H9 (cell line): ENCODE measurements around the gene NEURL1. TPM values are rescaled to one million over a fixed set of nuclear protein-coding genes. Genes with fewer than 3 reads are reported as not detected.
"Not testable (repeated sequence)": the region's sequence is repeated elsewhere in the genome, so short reads cannot be mapped to it uniquely, and the experiment has no call there.

ENCODE experiments used
- DNase-seq: peaks from one replicate; pipeline ENCODE4 v3.0.0-alpha.2; 2017
- H2AFZ ChIP-seq: one replicate; pipeline ENCODE4 v1.6.1; 2013; ENCODE audit warnings: mild to moderate bottlenecking, low read length, control low read depth, moderate library complexity
- H2AK5ac ChIP-seq: 2 replicates; pipeline ENCODE4 v1.6.1; 2013; ENCODE audit warnings: low read length, control low read depth, mixed read lengths; ENCODE audit not compliant: insufficient read length
- H2BK120ac ChIP-seq: one replicate; pipeline ENCODE4 v1.6.1; 2013; ENCODE audit warnings: low read depth, mild to moderate bottlenecking, low read length, control low read depth, inconsistent platforms; ENCODE audit not compliant: poor library complexity, severe bottlenecking
- H2BK12ac ChIP-seq: 2 replicates; pipeline ENCODE4 v1.6.1; 2013; ENCODE audit warnings: low read length, control low read depth, mixed read lengths, low read depth; ENCODE audit not compliant: insufficient read length
- H2BK15ac ChIP-seq: 2 replicates; pipeline ENCODE4 v1.6.1; 2013; ENCODE audit warnings: low read depth, low read length, control low read depth
- H2BK20ac ChIP-seq: one replicate; pipeline ENCODE4 v1.6.1; 2013; ENCODE audit warnings: low read depth, mild to moderate bottlenecking, low read length, control low read depth, inconsistent platforms; ENCODE audit not compliant: poor library complexity, severe bottlenecking
- H2BK5ac ChIP-seq: 2 replicates; pipeline ENCODE4 v1.6.1; 2013; ENCODE audit warnings: low read length, control low read depth, mixed read lengths; ENCODE audit not compliant: insufficient read length
- H3K14ac ChIP-seq: 2 replicates; pipeline ENCODE4 v1.6.1; 2013; ENCODE audit warnings: low read length, control low read depth; ENCODE audit not compliant: insufficient read depth
- H3K18ac ChIP-seq: 2 replicates; pipeline ENCODE4 v1.6.1; 2013; ENCODE audit warnings: low read depth, mild to moderate bottlenecking, mixed read lengths, low read length, control low read depth; ENCODE audit not compliant: insufficient read length
- H3K23ac ChIP-seq: 2 replicates; pipeline ENCODE4 v1.6.1; 2013; ENCODE audit warnings: low read length, control low read depth, mixed read lengths, low read depth; ENCODE audit not compliant: insufficient read length
- H3K23me2 ChIP-seq: 2 replicates; pipeline ENCODE4 v1.6.1; 2013; ENCODE audit warnings: low read depth, mild to moderate bottlenecking, mixed read lengths, low read length, control low read depth; ENCODE audit not compliant: insufficient read length, poor library complexity, severe bottlenecking
- H3K27ac ChIP-seq: 2 replicates; pipeline ENCODE4 v1.5.1; 2013; ENCODE audit warnings: low read length, control low read depth, mixed read lengths, low read depth; ENCODE audit not compliant: insufficient read length
- H3K27me3 ChIP-seq: 2 replicates; pipeline ENCODE4 v1.6.1; 2013; ENCODE audit warnings: low read length, control low read depth, inconsistent platforms; ENCODE audit not compliant: insufficient read depth
- H3K4ac ChIP-seq: 2 replicates; pipeline ENCODE4 v1.6.1; 2013; ENCODE audit warnings: low read depth, mild to moderate bottlenecking, control low read depth, inconsistent platforms, low read length, moderate library complexity
- H3K4me1 ChIP-seq: 2 replicates; pipeline ENCODE4 v1.6.1; 2013; ENCODE audit warnings: low read length, control low read depth, inconsistent platforms; ENCODE audit not compliant: insufficient read depth
- H3K4me2 ChIP-seq: 2 replicates; pipeline ENCODE4 v1.6.1; 2013; ENCODE audit warnings: low read length, control low read depth, mixed read lengths; ENCODE audit not compliant: insufficient read length, insufficient read depth
- H3K56ac ChIP-seq: 2 replicates; pipeline ENCODE4 v1.6.1; 2013; ENCODE audit warnings: low read depth, mild to moderate bottlenecking, mixed read lengths, low read length, control low read depth; ENCODE audit not compliant: insufficient read length
- H3K79me1 ChIP-seq: 2 replicates; pipeline ENCODE4 v1.6.1; 2013; ENCODE audit warnings: low read depth, mild to moderate bottlenecking, moderate library complexity, low read length, control low read depth, inconsistent platforms; ENCODE audit not compliant: insufficient read depth, poor library complexity, severe bottlenecking
- H3K79me2 ChIP-seq: 2 replicates; pipeline ENCODE4 v1.6.1; 2013; ENCODE audit warnings: low read length, control low read depth, inconsistent platforms; ENCODE audit not compliant: insufficient read depth
- H3K9ac ChIP-seq: 2 replicates; pipeline ENCODE4 v1.6.1; 2013; ENCODE audit warnings: low read length, control low read depth, mixed read lengths; ENCODE audit not compliant: insufficient read length; ENCODE audit errors: extremely low read depth
- H3K9me3 ChIP-seq: one replicate; pipeline ENCODE4 v1.6.1; 2013; ENCODE audit warnings: low read depth, low read length, inconsistent platforms; ENCODE audit not compliant: control insufficient read depth
- H3T11ph ChIP-seq: one replicate; pipeline ENCODE4 v1.6.1; 2013; ENCODE audit warnings: mild to moderate bottlenecking, low read length, control low read depth, inconsistent platforms
- H4K20me1 ChIP-seq: one replicate; pipeline ENCODE4 v1.6.1; 2013; ENCODE audit not compliant: control insufficient read depth, insufficient read length, insufficient read depth
- H4K5ac ChIP-seq: 2 replicates; pipeline ENCODE4 v1.6.1; 2013; ENCODE audit warnings: low read depth, mild to moderate bottlenecking, mixed read lengths, low read length, control low read depth; ENCODE audit not compliant: insufficient read length
- H4K8ac ChIP-seq: replicated peaks from 2 replicates; pipeline ENCODE4 v1.6.1; 2013; ENCODE audit warnings: low read length, control low read depth, mixed read lengths, low read depth; ENCODE audit not compliant: insufficient read length
- H4K91ac ChIP-seq: 2 replicates; pipeline ENCODE4 v1.6.1; 2013; ENCODE audit warnings: low read depth, mild to moderate bottlenecking, moderate library complexity, mixed read lengths, low read length, control low read depth; ENCODE audit not compliant: insufficient read length
- H3K27ac Mint-ChIP-seq, 3 experiments: 2 replicates in 2 of 3; 3 replicates in 1 of 3; pipeline ENCODE4 v1.8.0; 2020 to 2021; ENCODE audit warnings: mixed read lengths in 3 of 3, mild to moderate bottlenecking in 1 of 3, moderate library complexity in 1 of 3
- H3K27me3 Mint-ChIP-seq: 2 replicates; pipeline ENCODE4 v1.8.0; 2021; ENCODE audit warnings: low read depth, mild to moderate bottlenecking, moderate library complexity, mixed read lengths
- H3K36me3 Mint-ChIP-seq, 3 experiments: 2 replicates in 2 of 3; 3 replicates in 1 of 3; pipeline ENCODE4 v1.8.0; 2020 to 2021; ENCODE audit warnings: low read depth in 3 of 3, mixed read lengths in 3 of 3; ENCODE audit not compliant: insufficient read depth in 1 of 3
- H3K4me1 Mint-ChIP-seq, 2 experiments: 2 replicates each; pipeline ENCODE4 v1.8.0; 2020; ENCODE audit warnings: mixed read lengths in 2 of 2
- H3K4me3 Mint-ChIP-seq, 2 experiments: 2 replicates in 1 of 2; 3 replicates in 1 of 2; pipeline ENCODE4 v1.8.0; 2020 to 2021; ENCODE audit warnings: mild to moderate bottlenecking in 2 of 2, mixed read lengths in 2 of 2, moderate library complexity in 1 of 2
- H3K9me3 Mint-ChIP-seq, 2 experiments: 2 replicates in 1 of 2; 3 replicates in 1 of 2; pipeline ENCODE4 v1.8.0; 2020; ENCODE audit warnings: mild to moderate bottlenecking in 2 of 2, mixed read lengths in 2 of 2, moderate library complexity in 1 of 2
- CTCF ChIP-seq: fragments of 200-600 bp; sonication (generic); conservative IDR thresholded peaks from 3 replicates; pipeline ENCODE4 v1.8.0; 2021; ENCODE audit warnings: antibody characterized with exemption, mild to moderate bottlenecking
- WGBS: extraction: QIAGEN DNeasy Blood & Tissue Kit; methylation state at CpG from one replicate; pipeline ENCODE4 v1.1.7; 2013; ENCODE audit warnings: missing lambda C conversion rate, low lambda C conversion rate, mixed read lengths; ENCODE audit not compliant: insufficient read length; ENCODE audit errors: extremely low coverage; 5-methylcytosine and 5-hydroxymethylcytosine counted together
- total RNA-seq: library from RNA; stranded (reverse); gene quantifications from 2 replicates; pipeline ENCODE4 v1.2.1, GENCODE V29; 2021

NEURL1 gene
- total RNA-seq, 1 experiment from 2014 or later, result 1.2 TPM

GRCh38 chr10:103481974-103482531 is 11.5 kb upstream of the NEURL1 start:
- H2BK20ac ChIP-seq, result no peak overlapping the region

GRCh38 chr10:103486635-103487409 is 6.7 kb upstream of the NEURL1 start:
- no CpG with 5 or more reads among the region's 8 CpGs for WGBS

More at GRCh38 chr10:103481974-103482531, 11.5 kb upstream of the NEURL1 start:
- no peaks in the 10 kb centered on the region for H3K27me3 ChIP-seq
- H3K4me2 ChIP-seq, result no peak overlapping the region
- no peak overlapping the region for H3K4ac ChIP-seq
- H3T11ph ChIP-seq, result no peak overlapping the region
- Mint-ChIP-seq H3K27me3 (peaks cover 2% of the 10 kb centered on the region; the same call in 1 of the 2 replicates), H3K36me3 (no peaks in the 10 kb centered on the region), H3K4me1 (peaks cover 5 to 9% of the 10 kb centered on the region in 2 experiments), H3K4me3 (no peak overlapping the region), H3K9me3 (no peaks in the 10 kb centered on the region), H3K27ac (no peak overlapping the region)
- H3K79me2 ChIP-seq, result no peaks in the 10 kb centered on the region
- no CpG with 5 or more reads among the region's 12 CpGs for WGBS
- H3K18ac ChIP-seq, result no peak overlapping the region
- H2AK5ac ChIP-seq, result no peak overlapping the region
- H3K14ac ChIP-seq, result no peak overlapping the region
- H4K20me1 ChIP-seq, result no peaks in the 10 kb centered on the region
- H3K56ac ChIP-seq, result no peak overlapping the region
- no peaks in the 10 kb centered on the region for H3K23me2 ChIP-seq
- no peaks in the 10 kb centered on the region for H3K9me3 ChIP-seq
- no peak overlapping the region for H2AFZ ChIP-seq
- H3K79me1 ChIP-seq, result no peaks in the 10 kb centered on the region
- H3K9ac ChIP-seq, result no peak overlapping the region
- H3K4me1 ChIP-seq, result no peaks in the 10 kb centered on the region
- H4K91ac ChIP-seq, result no peak overlapping the region
- no peak overlapping the region for H2BK12ac ChIP-seq
- H4K5ac ChIP-seq, result no peak overlapping the region
- H2BK120ac ChIP-seq, result no peak overlapping the region
- no peak for DNase-seq
- H2BK15ac ChIP-seq, result no peak overlapping the region
- H2BK5ac ChIP-seq, result no peak overlapping the region
- H4K8ac ChIP-seq, result no peak overlapping the region
- H3K23ac ChIP-seq, result no peak overlapping the region
- peak; percentile 69 for TF ChIP-seq CTCF
- H3K27ac ChIP-seq, result no peak overlapping the region

More at GRCh38 chr10:103486635-103487409, 6.7 kb upstream of the NEURL1 start:
- H3K9me3 Mint-ChIP-seq, H3K23ac ChIP-seq, H2BK120ac ChIP-seq, H4K5ac ChIP-seq, H3K79me2 ChIP-seq, H2AFZ ChIP-seq, H3K27ac Mint-ChIP-seq, H3K56ac ChIP-seq, H3K4me3 Mint-ChIP-seq, H4K20me1 ChIP-seq, H3K36me3 Mint-ChIP-seq, H3T11ph ChIP-seq, H3K14ac ChIP-seq, H2BK20ac ChIP-seq, H3K18ac ChIP-seq, H3K4me2 ChIP-seq, H2BK5ac ChIP-seq, H2AK5ac ChIP-seq, H4K8ac ChIP-seq, H3K23me2 ChIP-seq, H4K91ac ChIP-seq, H3K4ac ChIP-seq, H2BK12ac ChIP-seq, H3K79me1 ChIP-seq, H3K27ac ChIP-seq, H2BK15ac ChIP-seq, DNase-seq, H3K9ac ChIP-seq, H3K27me3 ChIP-seq, H3K9me3 ChIP-seq, H3K4me1 ChIP-seq: not testable (repeated sequence)
- Mint-ChIP-seq H3K27me3 (peaks cover 13% of the 10 kb centered on the region), H3K4me1 (peaks cover 9 to 12% of the 10 kb centered on the region in 2 experiments)
